GM23338 (cell line): Measurements from ENCODE around the gene RPS6KA1. TPM values are rescaled to one million over a fixed set of nuclear protein-coding genes. Genes with fewer than 3 reads are reported as not detected.

Experiments
- ATAC-seq: fragments of 200-7000 bp; cut with Tn5 transposase; 3 replicates; pipeline ENCODE4 v1.9.1; 2020
- DNase-seq: peaks from one replicate; pipeline ENCODE4 v3.0.0-alpha.2; 2015; ENCODE audit warnings: low spot score
- H2AFZ ChIP-seq: fragments of 200-600 bp; sonication (generic); 2 replicates; pipeline ENCODE4 v1.8.0; 2016; ENCODE audit warnings: antibody characterized with exemption, mild to moderate bottlenecking, moderate library complexity
- H3F3A ChIP-seq: fragments of 200-600 bp; sonication (generic); replicated peaks from 2 replicates; pipeline ENCODE4 v1.8.0; 2017; ENCODE audit warnings: antibody characterized with exemption, mixed run types, low read depth
- H3K27ac ChIP-seq: fragments of 200-600 bp; sonication (generic); 2 replicates; pipeline ENCODE4 v1.6.1; 2016; ENCODE audit warnings: low read depth
- H3K27me3 ChIP-seq: fragments of 200-600 bp; sonication (generic); 2 replicates; pipeline ENCODE4 v1.8.0; 2016; ENCODE audit warnings: mild to moderate bottlenecking, mixed run types, moderate library complexity; ENCODE audit not compliant: insufficient read depth
- H3K36me3 ChIP-seq: fragments of 200-600 bp; sonication (generic); 2 replicates; pipeline ENCODE4 v1.8.0; 2016; ENCODE audit warnings: mild to moderate bottlenecking; ENCODE audit not compliant: insufficient read depth
- H3K4me1 ChIP-seq: fragments of 200-600 bp; sonication (generic); 2 replicates; pipeline ENCODE4 v1.8.0; 2016; ENCODE audit warnings: mild to moderate bottlenecking, moderate library complexity; ENCODE audit not compliant: insufficient read depth
- H3K4me2 ChIP-seq: fragments of 200-600 bp; sonication (generic); 2 replicates; pipeline ENCODE4 v1.7.1; 2017; ENCODE audit warnings: mixed run types
- H3K4me3 ChIP-seq: fragments of 200-600 bp; sonication (generic); 2 replicates; pipeline ENCODE4 v1.6.1; 2016; ENCODE audit warnings: mixed run types
- H3K79me2 ChIP-seq: fragments of 200-600 bp; sonication (generic); replicated peaks from 2 replicates; pipeline ENCODE4 v1.8.0; 2017; ENCODE audit warnings: mild to moderate bottlenecking; ENCODE audit not compliant: insufficient read depth
- H3K9me2 ChIP-seq: fragments of 200-600 bp; sonication (generic); 2 replicates; pipeline ENCODE4 v1.8.0; 2017; ENCODE audit not compliant: insufficient read depth
- H4K20me1 ChIP-seq: fragments of 200-600 bp; sonication (generic); replicated peaks from 2 replicates; pipeline ENCODE4 v1.8.0; 2017; ENCODE audit warnings: mild to moderate bottlenecking; ENCODE audit not compliant: insufficient read depth
- H3K27ac Mint-ChIP-seq: 2 replicates; pipeline ENCODE4 v1.8.0; 2020; ENCODE audit warnings: inconsistent platforms, mild to moderate bottlenecking, moderate library complexity, mixed read lengths
- H3K27me3 Mint-ChIP-seq: 3 replicates; pipeline ENCODE4 v1.8.0; 2022; ENCODE audit warnings: low read depth, mild to moderate bottlenecking, moderate library complexity, mixed read lengths, inconsistent platforms; ENCODE audit not compliant: insufficient read depth, poor library complexity
- H3K36me3 Mint-ChIP-seq: 3 replicates; pipeline ENCODE4 v1.8.0; 2021; ENCODE audit warnings: low read depth, mild to moderate bottlenecking, inconsistent platforms, moderate library complexity, mixed read lengths
- H3K4me1 Mint-ChIP-seq: 3 replicates; pipeline ENCODE4 v1.8.0; 2020; ENCODE audit warnings: mild to moderate bottlenecking, inconsistent platforms, mixed read lengths
- H3K4me3 Mint-ChIP-seq: 3 replicates; pipeline ENCODE4 v1.8.0; 2021; ENCODE audit warnings: moderate library complexity, mild to moderate bottlenecking, inconsistent platforms, mixed read lengths
- H3K9me3 Mint-ChIP-seq: 3 replicates; pipeline ENCODE4 v1.8.0; 2020; ENCODE audit warnings: moderate library complexity, mild to moderate bottlenecking, inconsistent platforms, mixed read lengths
- CREB1 ChIP-seq: fragments of 250-450 bp; sonication (Bioruptor Pico); IDR thresholded peaks from 2 replicates; pipeline ENCODE4 v1.5.0; 2020; ENCODE audit warnings: low read depth, mild to moderate bottlenecking, moderate library complexity
- EZH2phosphoT487 ChIP-seq: fragments of 200-600 bp; sonication (generic); IDR thresholded peaks from one replicate; pipeline ENCODE4 v1.8.1; 2018; ENCODE audit warnings: antibody characterized with exemption; ENCODE audit not compliant: unreplicated experiment
- JUNB ChIP-seq: IDR thresholded peaks from one replicate; pipeline ENCODE4 v1.6.1; 2016; ENCODE audit warnings: antibody characterized with exemption; ENCODE audit not compliant: unreplicated experiment
- POLR2AphosphoS5 ChIP-seq: IDR thresholded peaks from 2 replicates; pipeline ENCODE4 v1.6.1; 2016; ENCODE audit warnings: antibody characterized with exemption, low read depth
- STAT1 ChIP-seq: IDR thresholded peaks from one replicate; pipeline ENCODE4 v1.6.1; 2016; ENCODE audit warnings: antibody characterized with exemption; ENCODE audit not compliant: unreplicated experiment
- ZNF114 ChIP-seq: fragments of 250-450 bp; sonication (Bioruptor Pico); IDR thresholded peaks from 2 replicates; pipeline ENCODE4 v1.5.0; 2020; ENCODE audit warnings: mild to moderate bottlenecking, moderate library complexity
- ZNF331 ChIP-seq: fragments of 250-450 bp; sonication (Bioruptor Pico); IDR thresholded peaks from 2 replicates; pipeline ENCODE4 v1.5.0; 2020; ENCODE audit warnings: low read depth, mild to moderate bottlenecking, moderate library complexity
- polyA plus RNA-seq: library from polyadenylated mRNA; unstranded; fragments of >200 nt; fragmentation: Nextera tagmentation; extraction: Ambion mirVana; gene quantifications from 2 replicates; pipeline ENCODE4 v1.2.1, GENCODE V29; 2016
- total RNA-seq: library from RNA; depleted of rRNA; stranded (reverse); fragments of >200 nt; shearing (Covaris generic); gene quantifications from 2 replicates; pipeline ENCODE4 v1.2.3, GENCODE V29; 2014
- TF ChIP-seq, protein P1 (sequence below): IDR thresholded peaks from one replicate; pipeline ENCODE4 v1.6.1; 2018; ENCODE audit warnings: antibody characterized with exemption; ENCODE audit not compliant: unreplicated experiment
- TF ChIP-seq, protein P2 (sequence below), 2 experiments: fragments of 200-600 bp in 1 of 2; sonication (generic) in 1 of 2; conservative IDR thresholded peaks; 2 replicates each; pipeline versions ENCODE4 v1.5.1 to v1.6.1; 2016 to 2017; ENCODE audit warnings: antibody characterized with exemption in 2 of 2, low read depth in 2 of 2, mild to moderate bottlenecking in 2 of 2, moderate library complexity in 1 of 2
- TF ChIP-seq, protein P3 (sequence below): fragments of 250-450 bp; sonication (Bioruptor Pico); IDR thresholded peaks from 2 replicates; pipeline ENCODE4 v1.5.0; 2020; ENCODE audit warnings: mild to moderate bottlenecking, moderate library complexity

The RPS6KA1 gene
- total and polyA plus RNA-seq, 2 experiments from 2014 or later: 28.3 to 68.6 TPM

DNA sequence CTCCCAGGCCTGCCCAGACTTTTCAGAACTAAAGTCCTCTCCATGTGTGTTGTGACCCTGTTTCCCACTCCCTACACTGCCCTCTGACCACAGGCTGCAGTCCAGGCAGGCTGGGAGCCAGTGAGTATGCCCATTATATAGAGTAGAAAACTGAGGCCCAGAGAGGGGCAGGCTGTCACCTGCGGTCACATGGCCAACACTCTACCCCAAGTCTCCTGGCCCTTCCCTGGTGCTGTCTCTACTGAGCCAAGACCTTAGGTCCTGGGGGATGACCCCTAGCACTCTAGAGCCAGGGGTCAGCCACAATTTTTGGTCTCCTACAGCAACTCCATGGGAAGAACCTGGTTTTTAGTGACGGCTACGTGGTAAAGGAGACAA, 30.8 kb downstream of the RPS6KA1 start (continued):
- TF ChIP-seq, protein P1, sequence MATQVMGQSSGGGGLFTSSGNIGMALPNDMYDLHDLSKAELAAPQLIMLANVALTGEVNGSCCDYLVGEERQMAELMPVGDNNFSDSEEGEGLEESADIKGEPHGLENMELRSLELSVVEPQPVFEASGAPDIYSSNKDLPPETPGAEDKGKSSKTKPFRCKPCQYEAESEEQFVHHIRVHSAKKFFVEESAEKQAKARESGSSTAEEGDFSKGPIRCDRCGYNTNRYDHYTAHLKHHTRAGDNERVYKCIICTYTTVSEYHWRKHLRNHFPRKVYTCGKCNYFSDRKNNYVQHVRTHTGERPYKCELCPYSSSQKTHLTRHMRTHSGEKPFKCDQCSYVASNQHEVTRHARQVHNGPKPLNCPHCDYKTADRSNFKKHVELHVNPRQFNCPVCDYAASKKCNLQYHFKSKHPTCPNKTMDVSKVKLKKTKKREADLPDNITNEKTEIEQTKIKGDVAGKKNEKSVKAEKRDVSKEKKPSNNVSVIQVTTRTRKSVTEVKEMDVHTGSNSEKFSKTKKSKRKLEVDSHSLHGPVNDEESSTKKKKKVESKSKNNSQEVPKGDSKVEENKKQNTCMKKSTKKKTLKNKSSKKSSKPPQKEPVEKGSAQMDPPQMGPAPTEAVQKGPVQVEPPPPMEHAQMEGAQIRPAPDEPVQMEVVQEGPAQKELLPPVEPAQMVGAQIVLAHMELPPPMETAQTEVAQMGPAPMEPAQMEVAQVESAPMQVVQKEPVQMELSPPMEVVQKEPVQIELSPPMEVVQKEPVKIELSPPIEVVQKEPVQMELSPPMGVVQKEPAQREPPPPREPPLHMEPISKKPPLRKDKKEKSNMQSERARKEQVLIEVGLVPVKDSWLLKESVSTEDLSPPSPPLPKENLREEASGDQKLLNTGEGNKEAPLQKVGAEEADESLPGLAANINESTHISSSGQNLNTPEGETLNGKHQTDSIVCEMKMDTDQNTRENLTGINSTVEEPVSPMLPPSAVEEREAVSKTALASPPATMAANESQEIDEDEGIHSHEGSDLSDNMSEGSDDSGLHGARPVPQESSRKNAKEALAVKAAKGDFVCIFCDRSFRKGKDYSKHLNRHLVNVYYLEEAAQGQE: no peak

DNA sequence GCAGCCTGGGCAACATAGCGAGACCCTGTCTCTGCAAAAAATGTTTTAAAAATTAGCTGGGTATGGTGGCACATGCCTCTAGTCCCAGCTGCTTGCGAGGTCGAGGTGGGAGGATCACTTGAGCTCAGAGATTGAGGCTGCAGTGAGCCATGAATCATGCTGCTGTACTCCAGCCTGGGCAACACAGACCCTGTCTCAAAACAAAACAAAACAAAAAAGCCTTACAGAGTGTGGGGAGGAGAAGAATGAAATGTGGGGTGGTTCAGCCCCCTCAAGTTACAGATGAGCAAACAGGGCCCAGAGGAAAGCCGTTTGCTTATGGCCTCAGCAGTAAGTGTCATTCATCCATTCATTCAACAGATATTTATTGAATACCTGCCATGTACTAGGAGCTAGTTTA, 40.7 kb downstream of the RPS6KA1 start:
- no peaks in the 10 kb centered on the region for H3K27me3 ChIP-seq
- H3F3A ChIP-seq: no peaks in the 10 kb centered on the region
- H3K4me1 ChIP-seq: no peaks in the 10 kb centered on the region
- no peaks in the 10 kb centered on the region for H3K4me1 Mint-ChIP-seq
- H3K79me2 ChIP-seq: no peaks in the 10 kb centered on the region
- no peak overlapping the region for H2AFZ ChIP-seq
- no peaks in the 10 kb centered on the region for H3K9me2 ChIP-seq
- no peaks in the 10 kb centered on the region; the same call in none of the 2 replicates for H4K20me1 ChIP-seq
- no peak overlapping the region for H3K27ac ChIP-seq
- no peaks in the 10 kb centered on the region for H3K27me3 Mint-ChIP-seq
- H3K9me3 Mint-ChIP-seq: no peaks in the 10 kb centered on the region
- no peak overlapping the region for H3K4me3 ChIP-seq
- no peak for DNase-seq
- no peaks in the 10 kb centered on the region for H3K36me3 ChIP-seq
- TF ChIP-seq ZNF114 (CRISPR knock-in tag) (no peak), POLR2AphosphoS5 (no peak), CREB1 (CRISPR knock-in tag) (no peak), EZH2phosphoT487 (no peak), JUNB (no peak), ZNF331 (CRISPR knock-in tag) (no peak), STAT1 (no peak)
- TF ChIP-seq, protein P2, sequence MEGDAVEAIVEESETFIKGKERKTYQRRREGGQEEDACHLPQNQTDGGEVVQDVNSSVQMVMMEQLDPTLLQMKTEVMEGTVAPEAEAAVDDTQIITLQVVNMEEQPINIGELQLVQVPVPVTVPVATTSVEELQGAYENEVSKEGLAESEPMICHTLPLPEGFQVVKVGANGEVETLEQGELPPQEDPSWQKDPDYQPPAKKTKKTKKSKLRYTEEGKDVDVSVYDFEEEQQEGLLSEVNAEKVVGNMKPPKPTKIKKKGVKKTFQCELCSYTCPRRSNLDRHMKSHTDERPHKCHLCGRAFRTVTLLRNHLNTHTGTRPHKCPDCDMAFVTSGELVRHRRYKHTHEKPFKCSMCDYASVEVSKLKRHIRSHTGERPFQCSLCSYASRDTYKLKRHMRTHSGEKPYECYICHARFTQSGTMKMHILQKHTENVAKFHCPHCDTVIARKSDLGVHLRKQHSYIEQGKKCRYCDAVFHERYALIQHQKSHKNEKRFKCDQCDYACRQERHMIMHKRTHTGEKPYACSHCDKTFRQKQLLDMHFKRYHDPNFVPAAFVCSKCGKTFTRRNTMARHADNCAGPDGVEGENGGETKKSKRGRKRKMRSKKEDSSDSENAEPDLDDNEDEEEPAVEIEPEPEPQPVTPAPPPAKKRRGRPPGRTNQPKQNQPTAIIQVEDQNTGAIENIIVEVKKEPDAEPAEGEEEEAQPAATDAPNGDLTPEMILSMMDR (conservative IDR thresholded peaks at IDR 0.05; ENCODE audit: low read depth in 2 of 2): no peak
- TF ChIP-seq, protein P3, sequence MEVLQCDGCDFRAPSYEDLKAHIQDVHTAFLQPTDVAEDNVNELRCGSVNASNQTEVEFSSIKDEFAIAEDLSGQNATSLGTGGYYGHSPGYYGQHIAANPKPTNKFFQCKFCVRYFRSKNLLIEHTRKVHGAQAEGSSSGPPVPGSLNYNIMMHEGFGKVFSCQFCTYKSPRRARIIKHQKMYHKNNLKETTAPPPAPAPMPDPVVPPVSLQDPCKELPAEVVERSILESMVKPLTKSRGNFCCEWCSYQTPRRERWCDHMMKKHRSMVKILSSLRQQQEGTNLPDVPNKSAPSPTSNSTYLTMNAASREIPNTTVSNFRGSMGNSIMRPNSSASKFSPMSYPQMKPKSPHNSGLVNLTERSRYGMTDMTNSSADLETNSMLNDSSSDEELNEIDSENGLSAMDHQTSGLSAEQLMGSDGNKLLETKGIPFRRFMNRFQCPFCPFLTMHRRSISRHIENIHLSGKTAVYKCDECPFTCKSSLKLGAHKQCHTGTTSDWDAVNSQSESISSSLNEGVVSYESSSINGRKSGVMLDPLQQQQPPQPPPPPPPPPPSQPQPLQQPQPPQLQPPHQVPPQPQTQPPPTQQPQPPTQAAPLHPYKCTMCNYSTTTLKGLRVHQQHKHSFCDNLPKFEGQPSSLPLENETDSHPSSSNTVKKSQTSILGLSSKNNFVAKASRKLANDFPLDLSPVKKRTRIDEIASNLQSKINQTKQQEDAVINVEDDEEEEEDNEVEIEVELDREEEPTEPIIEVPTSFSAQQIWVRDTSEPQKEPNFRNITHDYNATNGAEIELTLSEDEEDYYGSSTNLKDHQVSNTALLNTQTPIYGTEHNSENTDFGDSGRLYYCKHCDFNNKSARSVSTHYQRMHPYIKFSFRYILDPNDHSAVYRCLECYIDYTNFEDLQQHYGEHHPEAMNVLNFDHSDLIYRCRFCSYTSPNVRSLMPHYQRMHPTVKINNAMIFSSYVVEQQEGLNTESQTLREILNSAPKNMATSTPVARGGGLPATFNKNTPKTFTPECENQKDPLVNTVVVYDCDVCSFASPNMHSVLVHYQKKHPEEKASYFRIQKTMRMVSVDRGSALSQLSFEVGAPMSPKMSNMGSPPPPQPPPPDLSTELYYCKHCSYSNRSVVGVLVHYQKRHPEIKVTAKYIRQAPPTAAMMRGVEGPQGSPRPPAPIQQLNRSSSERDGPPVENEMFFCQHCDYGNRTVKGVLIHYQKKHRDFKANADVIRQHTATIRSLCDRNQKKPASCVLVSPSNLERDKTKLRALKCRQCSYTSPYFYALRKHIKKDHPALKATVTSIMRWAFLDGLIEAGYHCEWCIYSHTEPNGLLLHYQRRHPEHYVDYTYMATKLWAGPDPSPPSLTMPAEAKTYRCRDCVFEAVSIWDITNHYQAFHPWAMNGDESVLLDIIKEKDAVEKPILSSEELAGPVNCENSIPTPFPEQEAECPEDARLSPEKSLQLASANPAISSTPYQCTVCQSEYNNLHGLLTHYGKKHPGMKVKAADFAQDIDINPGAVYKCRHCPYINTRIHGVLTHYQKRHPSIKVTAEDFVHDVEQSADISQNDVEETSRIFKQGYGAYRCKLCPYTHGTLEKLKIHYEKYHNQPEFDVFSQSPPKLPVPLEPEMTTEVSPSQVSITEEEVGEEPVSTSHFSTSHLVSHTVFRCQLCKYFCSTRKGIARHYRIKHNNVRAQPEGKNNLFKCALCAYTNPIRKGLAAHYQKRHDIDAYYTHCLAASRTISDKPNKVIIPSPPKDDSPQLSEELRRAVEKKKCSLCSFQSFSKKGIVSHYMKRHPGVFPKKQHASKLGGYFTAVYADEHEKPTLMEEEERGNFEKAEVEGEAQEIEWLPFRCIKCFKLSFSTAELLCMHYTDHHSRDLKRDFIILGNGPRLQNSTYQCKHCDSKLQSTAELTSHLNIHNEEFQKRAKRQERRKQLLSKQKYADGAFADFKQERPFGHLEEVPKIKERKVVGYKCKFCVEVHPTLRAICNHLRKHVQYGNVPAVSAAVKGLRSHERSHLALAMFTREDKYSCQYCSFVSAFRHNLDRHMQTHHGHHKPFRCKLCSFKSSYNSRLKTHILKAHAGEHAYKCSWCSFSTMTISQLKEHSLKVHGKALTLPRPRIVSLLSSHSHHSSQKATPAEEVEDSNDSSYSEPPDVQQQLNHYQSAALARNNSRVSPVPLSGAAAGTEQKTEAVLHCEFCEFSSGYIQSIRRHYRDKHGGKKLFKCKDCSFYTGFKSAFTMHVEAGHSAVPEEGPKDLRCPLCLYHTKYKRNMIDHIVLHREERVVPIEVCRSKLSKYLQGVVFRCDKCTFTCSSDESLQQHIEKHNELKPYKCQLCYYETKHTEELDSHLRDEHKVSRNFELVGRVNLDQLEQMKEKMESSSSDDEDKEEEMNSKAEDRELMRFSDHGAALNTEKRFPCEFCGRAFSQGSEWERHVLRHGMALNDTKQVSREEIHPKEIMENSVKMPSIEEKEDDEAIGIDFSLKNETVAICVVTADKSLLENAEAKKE: no peak
- TF ChIP-seq, protein P1: no peak
- ATAC-seq: no peak
- H3K36me3 Mint-ChIP-seq: peaks cover 27% of the 10 kb centered on the region
- no peak overlapping the region for H3K4me2 ChIP-seq
- H3K27ac Mint-ChIP-seq: no peak overlapping the region
- H3K4me3 Mint-ChIP-seq: no peak overlapping the region
